WI38 (cell line): ENCODE results near the gene ZSWIM3.
A peak's percentile ranks its signal among the peaks of the same experiment; 100 is the strongest.

Experiments used
- H3K4me3 ChIP-seq: 2 replicates; pipeline ENCODE4 v1.5.1; 2011; ENCODE audit warnings: low read depth, mild to moderate bottlenecking, control low read depth, low read length
- CTCF ChIP-seq: IDR thresholded peaks from 2 replicates; pipeline ENCODE4 v1.5.1; 2012; ENCODE audit warnings: low read depth, mild to moderate bottlenecking, control low read depth, low read length

Gene ZSWIM3

GRCh38 chr20:45892049-45892825 is 34.8 kb downstream of the ZSWIM3 start:
- no peak for TF ChIP-seq CTCF
- peak overlapping the region; percentile 83 for H3K4me3 ChIP-seq

- H3K4me3 ChIP-seq: no peak overlapping the region
- no peak for TF ChIP-seq CTCF
Observed at GRCh38 chr20:45892828-45893500, 35.5 kb downstream of the ZSWIM3 start.

- TF ChIP-seq CTCF: no peak
- no peak overlapping the region for H3K4me3 ChIP-seq
Observed at GRCh38 chr20:45893831-45894230, 36.4 kb downstream of the ZSWIM3 start.

DNA sequence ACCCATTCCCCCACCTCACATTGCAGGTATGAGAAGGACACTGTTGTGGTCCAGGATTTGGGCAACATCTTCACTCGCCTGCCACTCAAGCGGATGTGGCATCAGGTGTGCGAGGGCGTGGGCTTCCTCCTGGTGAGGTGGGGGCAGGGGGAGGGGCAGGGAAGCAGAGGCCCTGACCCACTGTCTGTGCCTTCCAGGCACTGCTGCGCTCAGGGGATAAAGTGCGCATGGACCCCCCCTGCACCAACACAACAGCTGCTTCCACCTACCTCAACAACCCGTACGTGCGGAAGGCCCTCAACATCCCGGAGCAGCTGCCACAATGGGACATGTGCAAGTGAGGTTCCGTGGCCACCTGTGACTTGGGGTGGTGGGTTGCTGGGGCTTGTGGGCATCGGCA is 37.4 kb downstream of the ZSWIM3 start:
- no peak overlapping the region for H3K4me3 ChIP-seq
- no peak for TF ChIP-seq CTCF

- TF ChIP-seq CTCF: no peak
- no peak overlapping the region for H3K4me3 ChIP-seq
Observed at GRCh38 chr20:45896641-45897161, 39.3 kb downstream of the ZSWIM3 start.

DNA sequence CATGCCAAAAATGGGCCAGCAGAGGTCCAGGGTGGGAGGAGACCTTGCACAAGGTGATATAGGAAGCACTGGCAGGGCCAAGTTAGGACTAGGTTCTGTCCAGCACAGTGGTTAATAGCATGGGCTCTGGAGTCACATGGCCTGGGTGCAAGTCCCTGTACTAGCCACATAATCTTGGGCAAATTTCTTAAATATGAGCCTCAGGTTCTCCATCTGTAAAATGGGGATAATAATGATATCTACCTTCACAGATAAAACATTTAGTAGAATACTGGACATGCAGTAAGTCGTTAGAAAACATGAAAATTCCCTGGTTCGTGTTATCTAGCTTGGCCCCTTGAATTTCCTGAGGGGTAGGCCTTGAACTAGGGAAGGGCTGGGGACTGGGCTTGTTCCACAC is 39.9 kb downstream of the ZSWIM3 start:
- H3K4me3 ChIP-seq: no peak overlapping the region
- TF ChIP-seq CTCF: no peak

- TF ChIP-seq CTCF: no peak
Observed at GRCh38 chr20:45897692-45898091, 40.3 kb downstream of the ZSWIM3 start.

More at GRCh38 chr20:45897692-45898091, 40.3 kb downstream of the ZSWIM3 start:
- no peak overlapping the region for H3K4me3 ChIP-seq
